ENCODE results near the gene CERKL.

Gene CERKL

DNA sequence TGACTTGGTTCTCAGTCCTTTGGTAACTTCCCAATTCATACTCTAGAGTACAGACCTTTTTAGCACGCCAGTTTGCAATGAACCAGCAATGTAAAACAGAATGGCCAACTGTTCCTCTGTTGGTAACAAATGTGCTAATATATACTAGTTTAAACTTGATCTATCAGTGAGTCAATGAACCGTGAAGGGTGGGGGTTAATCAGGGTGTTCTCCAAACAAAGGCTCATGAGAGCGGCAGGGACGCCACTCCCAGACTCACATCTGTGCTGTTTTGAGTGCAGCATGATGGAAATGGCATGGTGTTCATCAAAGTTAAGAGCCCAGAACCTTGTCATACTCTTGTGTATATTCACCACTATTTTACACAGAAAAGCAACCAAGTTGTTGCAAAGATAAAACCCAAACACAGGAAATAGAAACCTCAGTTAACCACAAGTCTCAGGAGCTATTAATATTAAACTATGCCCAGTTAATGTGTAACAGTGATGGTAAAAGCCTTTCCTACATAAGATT lies 70.3 kb downstream of the CERKL start:
- FAIRE-seq (peak; percentile 96), DNase-seq (ENCODE audit: insufficient read length) (no peak)
- TF ChIP-seq POLR2AphosphoS5 (IDR thresholded peaks at IDR 0.05; ENCODE audit: low read depth, low read length) (no peak), POLR2A (IDR thresholded peaks at IDR 0.05; ENCODE audit: low read depth, low read length) (no peak), TAF1 (IDR thresholded peaks at IDR 0.05; ENCODE audit: borderline replicate concordance, low read depth, low read length) (no peak)

DNA sequence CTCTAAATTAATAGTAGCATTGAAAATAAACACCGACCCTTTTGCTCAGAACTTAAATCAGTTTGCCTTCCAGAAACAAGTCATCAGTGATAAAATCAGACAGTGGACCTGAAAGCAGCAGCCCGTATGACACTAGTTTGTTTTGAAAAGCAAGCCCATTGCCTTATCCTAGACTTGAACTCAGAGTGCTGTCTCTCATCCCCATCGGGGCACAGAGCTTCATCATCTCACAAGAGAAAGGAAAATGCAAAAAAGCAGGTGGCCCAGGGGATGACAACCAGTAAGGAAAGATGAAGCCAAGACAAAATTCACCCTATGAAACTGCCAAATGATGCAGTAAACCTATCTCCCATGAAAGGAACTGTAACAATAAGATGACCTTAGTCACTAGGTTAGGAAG lies 71.2 kb downstream of the CERKL start:
- no peak for DNase-seq (ENCODE audit: insufficient read length)
- FAIRE-seq = peak; percentile 89
- TF ChIP-seq POLR2AphosphoS5 (IDR thresholded peaks at IDR 0.05; ENCODE audit: low read depth, low read length) = no peak
- no peak for TF ChIP-seq TAF1 (IDR thresholded peaks at IDR 0.05; ENCODE audit: borderline replicate concordance, low read depth, low read length)
- no peak for TF ChIP-seq POLR2A (IDR thresholded peaks at IDR 0.05; ENCODE audit: low read depth, low read length)

DNA sequence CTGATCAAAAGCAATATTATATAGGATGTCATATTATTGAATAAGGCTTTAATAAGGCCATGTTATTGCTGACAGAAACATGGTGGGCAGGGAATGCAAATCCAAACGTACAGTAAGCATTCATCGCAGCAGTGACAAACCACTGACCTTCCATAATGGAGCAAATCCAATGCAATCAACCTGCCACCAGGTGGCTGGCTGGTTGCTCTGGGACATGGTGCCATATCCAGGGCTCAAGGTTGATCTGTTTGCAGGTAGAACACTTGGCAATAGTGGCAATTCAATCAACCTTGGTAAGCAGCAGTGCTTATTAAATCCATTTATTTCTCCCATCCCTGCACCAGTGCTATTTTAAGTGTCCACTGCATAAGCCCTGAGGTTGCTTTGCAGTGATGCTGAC lies 75.4 kb downstream of the CERKL start:
- FAIRE-seq (peak; percentile 27), DNase-seq (ENCODE audit: insufficient read length) (no peak)
- TF ChIP-seq POLR2AphosphoS5 (IDR thresholded peaks at IDR 0.05; ENCODE audit: low read depth, low read length) (no peak), TAF1 (IDR thresholded peaks at IDR 0.05; ENCODE audit: borderline replicate concordance, low read depth, low read length) (no peak), POLR2A (IDR thresholded peaks at IDR 0.05; ENCODE audit: low read depth, low read length) (no peak)

DNA sequence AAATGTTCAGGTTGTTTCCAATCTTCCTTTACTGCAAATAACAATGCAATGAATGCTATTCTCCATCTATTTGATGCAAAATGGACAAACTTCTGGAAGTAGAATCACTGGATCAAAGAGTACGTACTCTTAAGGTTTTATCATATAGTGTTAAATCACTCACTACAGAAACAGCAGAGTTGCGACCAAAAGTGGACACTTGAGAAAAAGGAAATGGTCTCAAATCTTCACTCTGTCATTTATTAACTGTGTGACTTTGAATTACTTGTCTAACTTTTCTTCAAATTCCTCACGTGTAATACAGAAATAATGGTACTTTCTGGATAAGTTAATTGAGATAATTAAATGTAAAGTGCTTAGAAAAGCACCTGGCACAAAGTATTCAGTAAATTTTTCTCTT lies 78.1 kb downstream of the CERKL start:
- DNase-seq (ENCODE audit: insufficient read length) = no peak
- no peak for FAIRE-seq

DNA sequence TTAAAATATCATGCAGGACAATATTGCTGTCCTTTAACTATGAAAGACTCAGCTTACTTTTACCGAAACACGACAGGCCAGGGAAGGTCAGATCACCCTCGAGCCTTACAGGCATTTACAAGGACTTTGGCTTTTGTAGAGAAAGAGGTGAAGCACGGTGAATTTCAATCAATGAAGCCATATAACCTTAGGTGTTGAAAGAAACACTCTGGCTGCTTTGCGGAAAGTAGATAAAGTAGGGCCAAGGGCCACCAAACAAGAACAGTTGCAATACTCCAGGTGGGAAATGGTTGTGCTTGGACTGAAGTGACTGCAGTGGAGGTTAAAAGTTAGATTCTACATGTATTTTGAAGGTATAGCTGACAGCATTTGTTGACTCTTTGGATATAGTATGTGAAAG lies 80.5 kb downstream of the CERKL start:
- DNase-seq (ENCODE audit: insufficient read length) = no peak
- TF ChIP-seq POLR2A (IDR thresholded peaks at IDR 0.05; ENCODE audit: low read depth, low read length) = no peak
- no peak for TF ChIP-seq POLR2AphosphoS5 (IDR thresholded peaks at IDR 0.05; ENCODE audit: low read depth, low read length)
- TF ChIP-seq TAF1 (IDR thresholded peaks at IDR 0.05; ENCODE audit: borderline replicate concordance, low read depth, low read length) = no peak
- FAIRE-seq = no peak

More for the DNA sequence above, 78.1 kb downstream of the CERKL start:
- TF ChIP-seq POLR2A (IDR thresholded peaks at IDR 0.05; ENCODE audit: low read depth, low read length) = no peak
- no peak for TF ChIP-seq TAF1 (IDR thresholded peaks at IDR 0.05; ENCODE audit: borderline replicate concordance, low read depth, low read length)
- TF ChIP-seq POLR2AphosphoS5 (IDR thresholded peaks at IDR 0.05; ENCODE audit: low read depth, low read length) = no peak

DNA sequence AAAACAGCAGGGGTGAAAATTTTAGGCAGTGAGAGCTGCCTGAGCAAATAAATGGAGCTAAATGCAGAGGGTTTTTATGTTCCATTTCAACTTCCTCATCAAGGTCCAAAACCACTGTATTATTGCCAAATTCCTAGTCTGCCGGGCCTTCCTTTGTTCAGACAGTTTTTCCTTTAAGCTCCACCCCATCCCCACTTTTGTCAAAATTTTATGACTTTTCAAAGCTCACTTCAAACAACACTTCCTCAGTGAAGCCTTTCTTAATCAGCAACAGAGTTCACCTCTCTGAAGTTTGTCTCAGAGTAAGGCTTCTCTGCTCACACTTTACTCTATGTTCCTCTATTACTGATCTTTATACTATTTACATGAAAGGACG lies 81.3 kb downstream of the CERKL start:
- DNase-seq (ENCODE audit: insufficient read length) (no peak), FAIRE-seq (no peak)
- no peak for TF ChIP-seq POLR2AphosphoS5 (IDR thresholded peaks at IDR 0.05; ENCODE audit: low read depth, low read length)
- no peak for TF ChIP-seq TAF1 (IDR thresholded peaks at IDR 0.05; ENCODE audit: borderline replicate concordance, low read depth, low read length)
- TF ChIP-seq POLR2A (IDR thresholded peaks at IDR 0.05; ENCODE audit: low read depth, low read length) = no peak

DNA sequence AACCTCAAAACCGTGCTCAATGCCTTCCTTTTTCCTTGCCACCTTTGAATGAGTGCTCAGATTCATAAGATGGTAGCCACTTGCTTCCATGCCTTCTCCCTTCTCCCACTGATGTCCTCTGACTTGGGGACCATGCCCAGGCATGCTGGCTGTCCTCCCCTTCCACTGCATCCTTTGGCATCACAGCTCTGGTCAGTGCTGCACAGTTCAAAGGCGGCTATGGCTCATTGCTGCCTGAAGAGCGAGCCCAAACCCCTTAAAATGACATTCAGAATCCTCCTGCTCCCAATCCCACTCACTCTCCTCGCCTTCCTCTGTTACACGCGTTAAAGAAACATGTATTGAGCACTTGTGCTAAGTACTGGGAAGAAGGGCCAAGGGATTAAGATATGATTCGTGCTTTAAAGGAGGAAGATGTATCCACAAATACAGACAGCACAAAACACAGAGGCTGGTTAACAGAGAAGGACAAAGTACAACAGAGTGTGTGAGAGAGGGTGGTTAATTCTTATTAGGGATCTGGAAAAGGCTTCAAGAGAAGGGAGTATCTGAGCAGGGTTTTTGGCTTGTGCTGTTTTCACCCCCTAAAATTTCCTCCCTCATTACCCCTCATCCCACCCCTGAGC lies 81.8 kb downstream of the CERKL start:
- no peak for DNase-seq (ENCODE audit: insufficient read length)
- peak; percentile 70 for FAIRE-seq

DNA sequence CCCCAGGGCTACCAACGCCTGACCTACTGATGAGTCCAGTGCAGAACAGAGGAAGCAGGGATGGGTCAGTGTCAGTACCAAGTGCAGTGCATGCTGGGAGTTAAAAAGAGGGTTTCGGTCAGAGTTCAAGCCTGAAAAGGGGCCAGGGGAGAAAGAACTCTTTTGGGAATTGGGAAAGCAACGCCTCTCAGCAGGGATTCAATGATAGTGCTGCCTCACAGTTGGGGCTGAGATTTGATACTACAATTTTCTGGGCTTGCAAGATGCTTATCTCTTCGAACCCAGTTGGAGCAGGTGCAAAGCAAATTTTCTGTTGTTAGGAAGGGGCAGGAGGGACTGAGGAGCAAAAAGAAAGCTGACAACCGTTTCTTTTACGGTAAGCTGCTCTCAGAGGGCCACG lies 82.6 kb downstream of the CERKL start:
- TF ChIP-seq TAF1 (IDR thresholded peaks at IDR 0.05; ENCODE audit: borderline replicate concordance, low read depth, low read length) (no peak), POLR2AphosphoS5 (IDR thresholded peaks at IDR 0.05; ENCODE audit: low read depth, low read length) (no peak)
- no peak for DNase-seq (ENCODE audit: insufficient read length)
- FAIRE-seq = no peak

More for the DNA sequence above, 81.8 kb downstream of the CERKL start:
- TF ChIP-seq TAF1 (IDR thresholded peaks at IDR 0.05; ENCODE audit: borderline replicate concordance, low read depth, low read length) = no peak
- TF ChIP-seq POLR2A (IDR thresholded peaks at IDR 0.05; ENCODE audit: low read depth, low read length) = no peak
- TF ChIP-seq POLR2AphosphoS5 (IDR thresholded peaks at IDR 0.05; ENCODE audit: low read depth, low read length) = no peak

DNA sequence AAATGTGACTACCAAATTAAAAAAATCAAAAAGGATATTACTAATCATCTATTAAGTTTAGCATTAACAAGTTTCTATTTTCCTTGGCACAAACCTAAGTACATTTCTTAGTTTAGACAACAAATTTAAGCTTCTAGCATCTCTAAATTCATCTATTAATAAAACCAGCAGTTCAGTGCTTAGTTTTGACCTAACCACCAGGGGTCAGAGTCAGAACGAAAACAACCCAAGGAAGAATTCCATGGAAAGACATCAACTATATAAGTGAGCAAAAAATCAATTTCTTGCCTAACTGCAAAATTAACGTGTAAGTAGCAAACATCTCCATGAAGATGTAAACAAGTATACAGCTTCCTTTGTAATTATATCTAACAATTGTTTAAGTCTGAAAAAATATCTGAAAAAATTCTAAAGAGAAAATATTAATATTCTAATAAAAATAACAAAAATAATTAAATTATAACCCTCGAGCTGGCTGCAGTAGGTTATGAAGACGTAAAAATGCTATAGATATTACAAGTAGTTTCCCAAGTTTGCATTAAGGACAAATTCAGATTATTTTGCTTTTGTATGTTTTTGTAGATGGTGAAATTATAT lies 83.7 kb downstream of the CERKL start:
- DNase-seq (ENCODE audit: insufficient read length) (no peak), FAIRE-seq (no peak)
- no peak for TF ChIP-seq POLR2AphosphoS5 (IDR thresholded peaks at IDR 0.05; ENCODE audit: low read depth, low read length)
- TF ChIP-seq TAF1 (IDR thresholded peaks at IDR 0.05; ENCODE audit: borderline replicate concordance, low read depth, low read length) = no peak
- no peak for TF ChIP-seq POLR2A (IDR thresholded peaks at IDR 0.05; ENCODE audit: low read depth, low read length)

DNA sequence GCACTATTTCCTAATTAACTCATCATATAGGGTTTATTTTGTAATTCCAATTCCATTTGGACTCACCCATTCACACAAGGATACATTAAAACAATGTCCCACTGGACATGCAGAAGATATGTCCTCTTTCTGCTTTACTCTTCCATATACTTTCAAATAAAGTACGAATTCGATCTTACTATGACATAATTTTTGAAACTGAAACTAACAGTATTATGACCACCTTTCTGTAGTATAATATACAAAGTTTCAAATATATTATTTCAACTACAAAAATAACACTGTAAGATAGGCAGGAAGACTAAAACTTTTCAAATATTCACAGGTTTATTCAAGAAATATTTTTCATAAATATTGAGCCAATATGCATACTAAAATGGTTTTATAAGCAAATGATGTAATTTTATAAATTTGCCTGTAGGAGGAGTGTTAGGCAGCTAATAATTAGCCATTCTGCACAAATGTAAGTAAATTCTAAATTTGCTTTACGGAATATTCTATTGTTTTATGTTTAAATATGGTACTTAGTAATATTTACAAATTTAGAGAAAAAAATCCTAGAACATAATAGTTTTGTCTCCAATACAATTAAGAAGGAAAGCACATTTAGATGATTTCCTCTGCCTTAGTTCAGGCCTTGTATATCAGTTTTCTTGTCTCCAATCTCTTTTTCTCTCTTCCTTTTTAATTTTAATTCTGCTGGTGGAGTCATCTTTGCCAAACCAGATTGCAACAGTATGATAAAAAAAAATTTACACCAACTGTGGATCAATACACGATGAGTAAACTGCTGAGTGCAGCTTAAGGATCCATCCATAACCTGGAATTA lies 85.9 kb downstream of the CERKL start:
- FAIRE-seq (no peak), DNase-seq (ENCODE audit: insufficient read length) (no peak)
- TF ChIP-seq POLR2A (IDR thresholded peaks at IDR 0.05; ENCODE audit: low read depth, low read length) = no peak
- TF ChIP-seq POLR2AphosphoS5 (IDR thresholded peaks at IDR 0.05; ENCODE audit: low read depth, low read length) = no peak
- no peak for TF ChIP-seq TAF1 (IDR thresholded peaks at IDR 0.05; ENCODE audit: borderline replicate concordance, low read depth, low read length)

DNA sequence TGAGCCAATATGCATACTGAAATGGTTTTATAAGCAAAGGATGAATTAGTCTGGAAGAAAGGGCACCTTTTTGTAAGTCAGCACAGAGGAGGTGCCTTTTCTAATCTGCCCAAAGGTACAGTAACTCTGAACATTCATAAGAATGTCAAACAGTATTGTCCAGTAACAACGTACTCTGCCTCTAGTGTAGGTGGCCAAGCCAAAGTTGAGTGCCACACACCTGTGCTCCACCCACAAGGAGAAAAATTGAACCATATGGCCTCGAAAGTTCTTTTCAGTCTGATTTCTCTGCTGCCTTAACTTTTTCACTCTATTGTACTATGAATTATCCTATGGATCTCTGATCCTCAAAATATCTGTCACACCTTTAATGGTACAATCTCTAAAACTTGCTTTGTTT lies 86.8 kb downstream of the CERKL start:
- DNase-seq (ENCODE audit: insufficient read length) = no peak
- TF ChIP-seq TAF1 (IDR thresholded peaks at IDR 0.05; ENCODE audit: borderline replicate concordance, low read depth, low read length) (no peak), POLR2A (IDR thresholded peaks at IDR 0.05; ENCODE audit: low read depth, low read length) (no peak), POLR2AphosphoS5 (IDR thresholded peaks at IDR 0.05; ENCODE audit: low read depth, low read length) (no peak)
- no peak for FAIRE-seq

Data from GM12892 (cell line).